ENCODE results near the gene MPV17L. TPM values are rescaled to one million over a fixed set of nuclear protein-coding genes. Genes with fewer than 3 reads are reported as not detected.
"Not testable (repeated sequence)": the region's sequence is repeated elsewhere in the genome, so short reads cannot be mapped to it uniquely, and the experiment has no call there.

Gene MPV17L
- polyA plus RNA-seq (2012; ENCODE audit: missing spikeins), result 0.04 TPM

DNA sequence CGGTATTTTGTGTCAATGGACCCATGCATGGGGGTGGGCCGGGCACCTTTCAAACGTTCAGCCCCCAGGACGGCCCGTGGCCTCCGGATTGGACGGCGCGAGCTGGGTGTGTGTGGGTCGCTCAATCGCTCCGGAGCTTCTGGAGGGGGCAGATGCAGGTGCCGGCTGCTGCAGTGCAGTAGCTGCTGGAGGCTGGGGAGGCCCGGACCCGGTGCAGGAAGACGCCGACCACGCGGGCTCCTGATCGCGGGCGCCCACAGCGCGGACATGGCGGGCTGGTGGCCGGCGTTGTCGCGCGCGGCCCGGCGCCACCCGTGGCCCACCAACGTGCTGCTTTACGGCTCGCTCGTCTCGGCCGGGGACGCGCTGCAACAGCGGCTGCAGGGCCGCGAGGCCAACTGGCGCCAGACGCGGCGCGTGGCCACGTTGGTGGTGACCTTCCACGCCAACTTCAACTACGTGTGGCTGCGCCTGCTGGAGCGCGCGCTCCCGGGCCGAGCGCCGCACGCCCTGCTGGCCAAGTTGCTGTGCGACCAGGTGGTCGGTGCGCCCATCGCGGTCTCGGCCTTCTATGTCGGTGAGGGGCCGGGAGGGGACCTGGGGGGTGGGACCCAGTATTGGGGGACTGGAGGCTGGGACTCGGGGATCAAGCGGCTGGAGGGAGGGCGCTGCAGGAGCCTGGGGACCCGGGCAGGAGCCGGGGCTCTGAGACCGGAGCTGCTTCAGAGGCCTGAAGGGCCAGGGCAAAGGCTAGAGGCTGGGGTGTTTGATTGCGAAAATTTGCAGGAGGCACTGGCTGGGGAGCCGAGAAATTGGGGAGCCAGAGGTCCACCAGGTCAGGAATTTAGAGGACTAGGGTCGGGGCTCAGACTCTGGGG is at the start of gene MPV17L:
Gene MPV17L, plus strand, starts transcription at position 124 of the 878 bp plus-strand sequence. Its CDS starts 144 bp downstream, at position 268.
- not testable (repeated sequence) for DNase-seq (ENCODE audit: insufficient read length); FAIRE-seq

DNA sequence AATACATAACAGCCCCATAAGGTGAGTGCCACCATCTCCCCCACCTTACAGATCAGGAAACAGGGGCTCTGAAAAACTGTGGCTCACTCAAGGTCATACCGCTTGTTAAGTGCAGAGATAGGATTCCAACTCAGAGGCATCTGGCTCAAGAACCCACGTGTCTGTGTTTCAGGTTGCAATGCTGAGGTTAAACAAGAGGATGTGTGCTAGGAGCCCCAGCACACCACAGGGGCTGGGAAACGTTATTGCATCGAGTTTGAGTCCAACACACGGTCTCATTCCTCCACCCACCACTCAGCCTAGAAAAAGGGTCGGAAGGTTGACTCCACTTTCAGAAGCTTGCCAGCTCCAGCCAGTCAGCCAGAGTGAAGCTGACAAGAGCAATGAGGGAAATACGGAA is 46.8 kb upstream of the MPV17L start:
- not testable (repeated sequence) for FAIRE-seq; DNase-seq (ENCODE audit: insufficient read length)

DNA sequence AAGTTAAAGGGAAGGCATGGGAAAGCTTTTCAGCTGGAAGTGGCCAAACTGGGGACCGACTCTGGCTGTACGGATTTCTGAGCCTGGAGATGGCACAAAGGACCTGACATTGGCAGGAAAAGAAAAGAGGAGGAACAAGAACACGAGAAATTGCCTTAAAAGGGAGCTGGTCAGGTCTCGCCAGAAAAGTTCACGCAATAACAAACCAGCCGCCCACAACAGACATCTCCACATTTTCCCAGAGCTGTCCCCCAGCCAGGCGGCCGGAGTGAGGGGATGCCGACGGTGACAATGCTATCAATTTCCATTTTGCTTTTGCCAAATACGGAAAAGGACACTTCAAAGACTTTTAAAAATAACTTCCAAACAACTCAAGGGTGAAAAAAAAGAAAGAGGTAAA is 44.3 kb upstream of the MPV17L start:
- not testable (repeated sequence) for FAIRE-seq; DNase-seq (ENCODE audit: insufficient read length)

DNA sequence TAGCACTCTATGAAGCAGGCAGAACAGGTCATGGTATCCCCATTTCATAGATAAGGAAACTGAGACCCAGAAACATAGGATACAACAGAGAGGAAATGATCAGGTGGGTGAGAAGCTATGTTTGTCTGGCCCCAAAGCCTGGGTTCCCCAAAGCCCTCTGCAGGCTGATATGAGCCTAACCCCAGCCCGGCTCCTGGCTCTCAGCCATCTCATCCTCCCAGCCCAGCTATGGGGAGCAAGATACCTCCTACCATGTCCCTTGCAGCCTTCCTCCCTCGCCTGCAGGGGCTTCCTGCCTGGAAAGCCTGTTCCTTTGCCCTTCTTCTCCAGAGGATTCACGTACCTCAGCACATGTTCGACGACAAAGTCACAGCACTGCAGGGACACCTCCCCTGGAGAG is 43.8 kb upstream of the MPV17L start:
- FAIRE-seq; DNase-seq (ENCODE audit: insufficient read length): not testable (repeated sequence)

DNA sequence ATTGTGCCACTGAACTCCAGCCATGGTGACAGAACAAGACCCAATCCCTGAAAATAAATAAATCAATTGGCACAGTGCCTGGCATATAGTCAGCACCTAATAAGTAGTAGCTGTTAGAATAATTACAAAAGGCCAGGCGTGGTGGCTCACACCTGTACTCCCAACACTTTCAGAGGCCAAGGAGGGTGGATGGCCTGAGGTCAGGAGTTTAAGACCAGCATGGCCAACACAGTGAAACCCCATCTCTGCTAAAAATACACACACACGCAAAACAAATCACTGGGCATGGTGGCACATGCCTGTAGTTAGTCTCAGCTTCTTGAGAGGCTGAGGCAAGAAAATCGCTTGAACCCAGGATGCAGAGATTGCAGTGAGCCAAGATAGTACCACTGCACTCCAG is 42.7 kb upstream of the MPV17L start:
- DNase-seq (ENCODE audit: insufficient read length); FAIRE-seq: not testable (repeated sequence)

DNA sequence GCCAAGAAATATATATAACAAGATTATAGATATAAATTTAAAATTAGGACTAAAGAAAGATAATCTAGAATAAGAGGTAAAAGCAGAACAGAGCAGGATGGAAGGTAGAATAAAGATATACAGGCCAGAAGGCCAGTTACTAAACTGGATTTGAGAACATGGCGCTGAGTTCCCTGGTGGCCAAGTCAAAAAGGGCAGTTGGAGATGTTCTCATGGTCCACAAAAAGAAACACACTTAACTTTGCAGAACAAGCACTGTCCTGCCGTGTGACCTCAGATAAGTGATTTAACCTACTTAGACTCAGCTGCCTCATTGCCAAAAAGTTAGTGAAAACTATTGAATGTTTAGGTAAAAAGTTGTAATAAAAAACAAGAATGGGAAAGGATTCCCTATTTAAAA is 40.7 kb upstream of the MPV17L start:
- not testable (repeated sequence) for DNase-seq (ENCODE audit: insufficient read length); FAIRE-seq

DNA sequence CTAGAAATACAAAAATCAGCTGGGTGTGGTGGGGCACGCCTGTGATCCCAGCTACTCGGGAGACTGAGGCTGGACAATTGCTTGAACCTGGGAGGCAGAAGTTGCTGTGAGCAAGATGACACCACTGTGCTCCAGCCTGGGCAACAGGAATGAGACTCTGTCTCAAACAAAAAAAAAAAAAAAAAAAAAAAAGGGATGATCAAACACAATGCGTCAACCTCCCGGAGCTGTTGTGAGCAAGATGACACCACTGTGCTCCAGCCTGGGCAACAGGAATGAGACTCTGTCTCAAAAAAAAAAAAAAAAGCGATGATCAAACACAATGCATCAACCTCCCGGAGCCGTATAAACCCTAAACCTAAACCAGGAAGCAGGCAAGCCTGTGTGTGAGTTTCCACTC is 38.1 kb upstream of the MPV17L start:
- DNase-seq (ENCODE audit: insufficient read length); FAIRE-seq: not testable (repeated sequence)

DNA sequence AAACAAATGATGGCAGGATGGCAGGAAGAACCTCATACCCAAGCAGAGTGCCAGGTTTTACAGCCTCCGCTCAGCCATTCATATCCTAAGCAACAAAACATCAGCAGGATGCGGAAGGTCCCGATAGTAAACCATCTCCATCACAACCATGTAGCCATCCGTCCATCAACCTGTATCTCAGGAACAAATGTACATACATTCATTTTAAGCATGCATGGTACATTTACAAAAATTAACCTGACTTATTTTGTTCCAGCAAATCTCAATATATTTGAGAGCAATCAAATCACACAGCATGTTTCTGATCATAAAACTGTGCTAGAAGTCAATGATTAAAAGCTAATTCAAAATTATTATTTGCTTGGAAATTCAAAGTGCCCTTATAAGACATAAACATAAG is 17.4 kb upstream of the MPV17L start, which contains the start of gene NPIPA5:
Gene NPIPA5, minus strand, starts transcription at position 101 of the 400 bp plus-strand sequence. Its CDS starts 0 bp downstream, at position 101.
- DNase-seq (ENCODE audit: insufficient read length); FAIRE-seq: not testable (repeated sequence)

DNA sequence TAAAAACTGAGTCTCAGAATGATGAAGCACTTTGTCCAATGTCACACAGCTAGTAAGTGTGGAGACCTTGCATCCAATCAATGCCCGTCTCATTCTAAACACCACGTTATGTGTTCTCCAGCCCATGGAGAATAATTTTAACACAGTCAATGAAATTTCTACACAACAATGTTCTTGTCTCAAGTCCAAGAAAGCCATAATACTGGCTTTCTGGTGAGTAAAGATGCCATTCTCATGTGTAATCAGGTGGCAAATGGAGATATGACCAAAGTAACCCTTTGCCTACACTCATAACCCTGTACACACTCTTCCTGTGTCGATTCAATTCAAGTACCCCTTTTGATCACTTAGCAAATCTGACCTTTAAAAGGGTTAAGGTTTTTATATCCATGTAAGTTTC is 12.7 kb upstream of the MPV17L start:
- not testable (repeated sequence) for DNase-seq (ENCODE audit: insufficient read length); FAIRE-seq

DNA sequence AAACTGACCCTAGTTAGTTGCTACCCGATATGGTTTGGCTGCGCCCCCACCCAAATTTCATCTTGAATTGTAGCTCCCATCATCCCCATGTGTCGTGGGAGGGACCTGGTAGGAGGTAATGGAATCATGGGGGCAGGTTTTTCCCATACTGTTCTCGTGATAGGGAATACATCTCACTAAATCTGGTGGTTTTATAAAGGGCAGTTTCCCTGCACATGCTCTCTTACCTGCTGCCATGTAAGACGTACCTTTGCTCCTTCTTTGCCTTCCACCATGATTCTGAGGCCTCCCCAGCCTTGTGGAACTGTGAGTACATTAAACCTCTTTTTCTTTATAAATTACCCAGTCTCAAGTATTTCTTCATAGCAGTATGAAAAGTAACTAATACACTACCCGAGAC is 7.5 kb upstream of the MPV17L start:
- DNase-seq (ENCODE audit: insufficient read length); FAIRE-seq: not testable (repeated sequence)

DNA sequence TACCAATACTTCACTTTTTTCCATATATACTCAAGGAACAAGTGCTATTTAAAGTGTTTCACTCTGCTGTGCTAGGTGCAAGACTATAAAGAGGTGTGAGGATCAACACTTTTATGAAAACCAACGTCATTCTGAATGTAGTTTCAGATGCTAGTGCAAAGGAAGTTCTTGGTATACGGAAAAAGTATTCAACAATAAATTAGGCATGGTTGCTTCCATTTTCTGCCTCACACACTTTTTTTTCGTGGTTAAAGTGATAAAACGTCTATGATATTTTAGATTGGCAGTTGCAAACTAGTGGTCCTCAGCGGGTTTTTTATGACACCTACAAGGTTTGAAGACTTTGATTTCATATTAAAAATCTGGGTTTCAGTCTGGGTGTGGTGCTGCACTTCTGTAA is 5.6 kb upstream of the MPV17L start:
- DNase-seq (ENCODE audit: insufficient read length); FAIRE-seq: not testable (repeated sequence)

DNA sequence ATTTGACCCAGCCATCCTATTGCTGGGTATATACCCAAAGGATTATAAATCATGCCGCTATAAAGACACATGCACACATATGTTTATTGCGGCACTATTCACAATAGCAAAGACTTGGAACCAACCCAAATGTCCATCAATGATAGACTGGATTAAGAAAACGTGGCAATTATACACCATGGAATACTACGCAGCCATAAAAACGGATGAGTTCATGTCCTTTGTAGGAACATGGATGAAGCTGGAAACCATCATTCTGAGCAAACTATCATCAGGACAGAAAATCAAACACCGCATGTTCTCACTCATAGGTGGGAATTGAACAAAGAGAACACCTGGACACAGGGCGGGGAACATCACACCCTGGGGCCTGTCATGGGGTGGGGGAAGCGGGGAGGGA is 2.5 kb upstream of the MPV17L start:
- not testable (repeated sequence) for DNase-seq (ENCODE audit: insufficient read length); FAIRE-seq

DNA sequence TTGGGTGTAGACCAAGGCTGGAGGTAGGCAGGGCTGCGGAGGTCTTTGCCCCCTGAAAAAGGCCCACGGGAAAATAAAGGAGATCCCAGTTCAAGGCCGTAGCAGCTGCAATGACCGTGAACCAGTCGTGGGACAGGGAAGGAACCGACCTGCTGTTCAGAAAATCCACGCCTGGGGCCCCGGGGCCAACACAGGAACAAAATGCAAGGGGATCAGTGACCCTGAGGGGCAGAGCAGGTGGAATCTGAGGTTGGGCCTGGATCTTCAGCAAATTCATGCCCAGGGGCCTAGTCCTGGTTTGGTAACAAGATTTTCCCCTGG is 915 bp downstream of the MPV17L start:
- DNase-seq (ENCODE audit: insufficient read length); FAIRE-seq: not testable (repeated sequence)

DNA sequence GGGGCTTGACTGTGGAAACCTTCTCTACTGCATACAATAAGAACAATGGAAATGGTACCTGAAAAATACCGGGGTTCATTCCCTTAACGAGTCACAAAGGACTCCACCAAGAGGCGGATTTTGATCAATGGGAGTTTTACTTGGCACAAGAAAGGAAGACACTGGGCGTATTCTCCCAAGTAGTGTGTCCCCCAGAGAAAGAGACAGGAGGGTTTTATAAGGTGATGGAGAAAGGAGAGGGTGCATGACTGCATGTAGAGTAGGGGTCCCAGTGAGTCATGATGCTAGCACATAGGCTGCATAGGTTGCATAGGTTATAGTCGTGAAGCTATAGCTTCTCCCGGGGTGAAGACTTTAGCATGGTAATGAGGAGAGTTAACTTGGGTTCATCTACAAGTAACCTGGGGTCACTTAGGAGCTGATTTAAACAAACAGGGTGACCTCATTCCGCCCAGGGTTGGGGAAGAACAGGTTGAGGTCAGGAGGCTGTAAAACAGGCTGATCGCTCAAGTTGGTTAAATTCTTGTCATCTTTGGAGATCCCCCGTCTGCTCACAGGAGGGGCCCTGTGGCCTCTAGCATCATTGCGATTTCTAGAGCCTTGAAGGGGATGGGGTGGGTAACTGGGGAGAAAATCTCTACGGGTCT is 1.5 kb downstream of the MPV17L start:
- DNase-seq (ENCODE audit: insufficient read length), result no peak
- TF ChIP-seq POLR2A (IDR thresholded peaks at IDR 0.05; ENCODE audit: low read depth, low read length) (no peak), TAF1 (IDR thresholded peaks at IDR 0.05; ENCODE audit: borderline replicate concordance, low read depth, low read length) (no peak), POLR2AphosphoS5 (IDR thresholded peaks at IDR 0.05; ENCODE audit: low read depth, low read length) (no peak)
- FAIRE-seq, result no peak
